GM21786 (cell line): ENCODE results near the gene BRD1.
"Not testable (repeated sequence)": the region's sequence is repeated elsewhere in the genome, so short reads cannot be mapped to it uniquely, and the experiment has no call there.

ENCODE experiments used
- ATAC-seq: cut with Tn5 transposase; IDR thresholded peaks from one replicate; pipeline ENCODE4 v1.9.1; 2021; ENCODE audit not compliant: unreplicated experiment

The BRD1 gene

DNA sequence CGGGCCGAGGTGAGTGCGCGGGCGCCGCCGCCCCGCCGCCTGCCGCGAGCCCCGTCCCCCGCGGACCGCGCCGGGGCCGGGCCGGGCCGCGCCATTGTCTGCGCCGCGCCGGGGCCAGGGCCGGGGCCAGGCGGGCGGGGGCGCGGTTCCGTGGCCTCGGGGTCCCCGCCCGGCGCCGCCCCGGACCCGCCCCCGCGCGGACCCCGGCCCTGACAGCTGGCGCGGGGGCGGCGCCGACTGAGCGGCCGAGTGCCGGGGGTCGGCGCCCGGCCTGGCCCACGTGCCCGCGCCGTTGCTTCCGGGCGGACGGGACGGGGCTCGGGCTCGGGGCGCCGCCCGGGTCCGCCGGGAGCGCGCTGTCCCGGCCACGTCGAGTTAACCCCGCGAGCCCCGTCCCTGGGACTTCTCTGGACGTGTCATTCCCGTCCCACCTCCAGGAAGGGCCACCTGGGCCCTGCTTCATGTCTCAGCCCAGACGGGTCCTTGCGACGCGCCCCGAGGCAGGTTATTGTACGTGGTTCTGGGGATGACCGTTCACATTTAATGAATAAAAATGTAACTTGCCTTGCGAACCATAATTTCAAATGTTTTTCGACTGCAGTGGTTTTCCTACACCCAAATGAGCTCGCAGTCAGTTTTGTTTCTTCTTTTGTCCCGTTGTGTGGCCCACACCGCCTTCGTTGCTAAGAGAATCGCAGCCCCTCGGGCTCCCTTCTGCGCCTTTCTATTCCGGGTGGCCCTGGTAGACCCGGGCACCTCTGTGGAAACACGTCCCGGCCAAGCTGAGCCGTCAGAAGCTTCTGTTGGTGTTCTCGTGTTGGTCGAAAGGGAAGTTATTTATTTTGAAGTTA, 26.5 kb upstream of the BRD1 start:
- ATAC-seq: peak; percentile 13

DNA sequence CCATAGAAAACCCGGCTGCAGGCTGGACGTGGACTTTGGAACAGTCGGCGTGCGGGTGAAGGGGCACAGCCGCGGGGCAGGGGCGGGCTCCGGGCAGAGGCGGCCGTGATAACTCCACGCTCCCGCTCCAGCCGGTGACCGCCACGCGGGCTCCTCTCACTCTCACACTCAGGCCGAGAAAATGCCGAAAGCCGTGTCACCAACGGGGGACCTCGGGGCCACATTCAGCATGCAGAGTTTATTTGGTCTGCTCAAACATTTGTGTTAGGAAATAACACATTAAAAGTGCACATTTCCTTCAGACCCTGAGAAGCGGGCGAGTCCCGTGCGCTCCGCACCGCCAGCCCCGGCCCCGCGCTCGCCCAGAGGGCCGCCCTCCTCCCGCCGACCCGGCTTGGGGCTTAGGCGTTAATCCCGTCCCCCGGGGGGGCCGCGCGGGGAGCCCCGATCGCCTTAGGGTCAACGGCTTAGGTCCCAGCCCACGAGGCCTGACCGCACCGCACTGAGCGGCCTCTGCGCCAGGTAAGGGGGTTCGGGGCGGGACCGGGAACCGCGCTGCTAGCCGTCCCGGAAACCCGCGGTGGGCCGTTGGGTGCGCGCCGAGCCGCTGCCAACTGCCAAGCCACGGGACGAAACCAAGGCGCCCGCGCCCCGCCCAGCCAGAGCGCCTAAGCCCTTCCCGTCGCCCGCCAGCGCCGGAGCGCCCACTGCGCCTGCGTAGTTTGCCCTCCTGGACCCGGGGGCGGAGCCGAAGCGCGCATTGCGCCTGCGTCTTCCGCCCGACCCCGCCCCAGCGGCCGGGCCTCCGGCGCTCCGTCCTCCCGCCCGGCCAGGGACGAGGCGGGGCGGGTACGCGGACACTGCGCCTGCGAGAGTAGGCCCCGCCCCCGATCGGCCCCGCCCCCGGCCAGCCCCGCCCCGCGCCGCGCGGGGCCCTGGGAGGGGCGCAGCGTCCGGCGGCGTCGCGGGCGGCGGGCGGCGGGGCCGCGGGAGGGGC, 25.5 kb upstream of the BRD1 start, which contains the start of gene ZBED4:
Gene ZBED4 (plus strand): TSS at position 947 of the 997 bp plus-strand sequence. CDS start 29,819 bp downstream, outside the sequence.
- peak; percentile 77 for ATAC-seq

DNA sequence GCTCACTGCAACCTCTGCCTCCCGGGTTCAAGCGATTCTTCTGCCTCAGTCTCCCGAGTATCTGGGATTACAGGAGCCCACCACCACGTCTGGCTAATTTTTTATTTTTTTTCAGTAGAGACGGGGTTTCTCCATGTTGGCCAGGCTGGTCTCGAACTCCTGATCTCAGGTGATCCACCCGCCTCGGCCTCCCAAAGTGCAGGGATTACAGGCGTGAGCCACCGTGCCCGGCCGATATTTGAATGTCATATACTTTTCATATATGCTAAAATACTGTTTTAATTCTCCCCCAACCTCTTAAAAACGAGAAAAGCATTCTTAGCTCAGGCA, 24.9 kb upstream of the BRD1 start:
- not testable (repeated sequence) for ATAC-seq

DNA sequence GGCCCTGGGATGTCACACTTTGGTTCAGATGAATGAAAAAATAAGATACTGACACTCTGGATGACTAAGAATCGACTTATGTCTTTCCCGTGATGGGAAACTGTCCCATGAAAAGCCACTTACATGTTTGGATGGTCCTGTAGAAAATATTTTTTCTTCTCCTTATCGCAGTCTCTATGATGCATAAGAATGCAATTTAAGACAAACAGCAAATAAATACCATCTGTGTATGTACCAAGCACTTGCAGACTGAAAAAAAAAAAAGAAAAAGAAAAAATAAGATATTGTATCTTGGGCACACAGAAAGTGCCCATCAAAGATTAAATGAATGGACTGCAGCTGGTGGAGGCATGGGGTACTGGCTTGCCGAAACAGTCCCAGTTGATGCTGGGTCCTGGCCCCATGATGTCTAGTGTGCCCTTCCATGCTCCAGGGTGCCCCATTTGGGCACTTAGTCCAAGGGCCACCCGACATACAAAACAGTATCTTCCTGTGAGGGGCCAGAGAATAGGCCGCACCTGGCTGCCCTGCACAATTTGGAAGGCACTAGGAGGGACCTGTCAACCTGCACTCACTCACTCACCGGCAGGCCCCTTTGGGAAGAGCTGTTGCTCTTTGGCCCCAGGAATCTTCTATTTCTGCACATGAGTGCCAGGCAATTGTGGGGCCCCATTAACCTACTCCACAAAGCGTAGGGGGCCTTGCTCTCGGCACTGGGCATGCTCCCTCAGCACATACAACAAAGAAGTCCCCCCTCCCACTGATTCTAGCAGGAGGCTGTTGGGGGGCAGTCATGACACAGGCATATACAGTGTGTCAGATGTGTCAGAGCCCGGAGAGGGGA, 23.5 kb upstream of the BRD1 start:
- ATAC-seq: no peak

DNA sequence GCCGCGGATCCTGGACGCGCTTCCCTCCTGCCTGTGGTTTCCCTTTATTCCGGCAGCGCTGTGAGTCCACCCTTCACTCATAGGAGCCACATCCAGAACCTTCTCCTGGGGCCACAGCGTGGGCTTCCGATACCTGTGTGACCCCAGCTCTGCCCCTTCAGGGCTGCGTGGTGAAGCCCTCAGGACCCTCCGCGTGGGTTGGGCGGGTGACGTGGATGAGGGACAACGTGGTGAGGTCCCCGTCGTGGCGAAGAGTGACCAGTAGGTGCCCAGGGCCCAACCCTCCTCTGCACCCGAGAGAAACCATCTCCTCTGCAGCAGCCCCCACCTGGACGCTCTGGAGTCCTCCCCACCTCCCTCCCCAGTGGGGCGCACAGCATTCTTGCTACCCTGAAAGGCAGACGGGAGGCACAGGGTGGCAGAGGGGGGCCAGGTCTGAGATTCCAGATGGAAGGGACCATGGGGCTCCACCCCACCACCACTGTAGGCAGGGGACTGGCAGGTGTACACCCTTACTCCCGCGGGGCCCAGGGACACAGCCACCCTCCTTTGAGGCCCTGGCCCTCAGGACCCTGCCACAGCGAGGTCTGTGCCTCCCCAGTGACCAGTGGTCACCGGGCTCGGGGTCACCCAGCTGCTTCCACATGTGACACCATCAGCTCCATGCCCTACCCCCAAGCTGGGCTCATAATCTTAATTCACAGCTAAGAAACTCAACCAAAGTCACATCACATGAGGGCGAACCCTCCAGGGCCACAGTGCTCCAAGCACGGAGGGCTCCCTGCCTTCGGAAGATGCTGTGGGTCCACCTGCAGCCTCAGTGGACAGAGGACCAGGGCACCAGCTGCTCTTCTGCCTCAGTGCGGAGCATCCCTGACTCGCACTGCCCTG, 22.6 kb upstream of the BRD1 start:
- no peak for ATAC-seq

DNA sequence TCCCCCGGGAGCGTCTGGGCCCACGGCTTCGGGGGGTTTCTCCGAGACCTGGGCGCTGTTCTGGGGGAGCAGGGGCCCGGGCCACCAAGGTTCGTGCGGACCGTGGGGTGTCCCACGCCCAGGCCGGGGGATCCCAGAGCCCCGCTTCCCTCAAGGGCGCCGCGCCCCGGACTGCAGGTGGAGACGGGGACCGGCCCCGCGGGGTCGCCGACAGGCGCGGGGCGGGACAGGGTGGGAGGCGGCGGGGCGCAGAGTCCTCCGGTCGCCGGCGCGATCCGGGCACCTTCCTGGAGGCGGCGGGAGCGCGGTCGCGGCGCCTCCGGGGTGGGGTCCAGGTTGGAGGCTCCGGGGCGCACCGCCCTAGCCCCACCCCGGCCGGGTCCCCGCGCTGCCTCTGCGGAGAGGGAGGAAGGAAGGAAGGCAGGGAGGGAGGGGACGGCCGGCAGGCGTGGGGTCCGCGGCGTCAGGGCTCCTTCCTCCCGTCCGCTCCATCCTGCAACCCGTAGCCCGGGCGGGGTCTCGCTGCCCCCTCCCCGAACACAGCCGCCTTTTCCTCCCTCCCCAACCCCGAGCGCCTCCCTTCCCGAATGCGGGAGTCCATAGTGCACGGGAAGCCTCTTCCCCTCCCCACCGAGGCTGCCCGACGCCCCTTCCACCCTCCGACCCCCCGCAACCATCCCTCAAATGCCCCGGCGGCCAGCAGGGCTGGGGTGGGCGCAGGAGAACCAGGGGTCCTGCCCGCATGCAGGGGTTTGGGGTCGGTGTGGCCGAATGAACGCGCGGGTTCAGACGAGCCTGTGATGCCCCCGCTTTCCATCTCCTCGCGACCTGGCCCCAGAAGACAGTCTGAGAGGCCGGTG, 21.7 kb upstream of the BRD1 start:
- ATAC-seq: no peak

DNA sequence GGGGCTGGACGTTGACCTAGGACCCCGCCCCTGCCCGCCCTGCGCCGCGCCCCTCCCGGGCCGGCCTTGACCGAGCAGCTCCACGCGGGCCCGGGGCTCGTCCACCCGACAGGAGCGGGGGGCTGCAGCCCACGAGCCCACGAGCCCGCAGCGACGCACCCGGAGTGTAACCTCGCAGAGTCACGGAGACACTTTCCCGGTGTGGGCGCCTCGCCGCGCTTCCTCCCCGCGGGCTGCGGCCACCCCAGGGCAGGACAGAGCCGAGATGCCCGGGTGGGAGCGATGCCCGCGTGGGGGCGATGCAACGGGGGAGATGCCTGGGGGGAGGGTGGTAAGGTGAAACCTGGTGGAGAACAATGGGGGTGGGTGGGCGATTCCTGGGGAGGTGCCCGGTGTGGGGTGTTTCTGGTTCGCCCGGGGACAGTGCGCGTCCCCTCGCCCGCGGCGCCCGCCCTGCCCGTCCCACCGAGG, 21.1 kb upstream of the BRD1 start:
- no peak for ATAC-seq

DNA sequence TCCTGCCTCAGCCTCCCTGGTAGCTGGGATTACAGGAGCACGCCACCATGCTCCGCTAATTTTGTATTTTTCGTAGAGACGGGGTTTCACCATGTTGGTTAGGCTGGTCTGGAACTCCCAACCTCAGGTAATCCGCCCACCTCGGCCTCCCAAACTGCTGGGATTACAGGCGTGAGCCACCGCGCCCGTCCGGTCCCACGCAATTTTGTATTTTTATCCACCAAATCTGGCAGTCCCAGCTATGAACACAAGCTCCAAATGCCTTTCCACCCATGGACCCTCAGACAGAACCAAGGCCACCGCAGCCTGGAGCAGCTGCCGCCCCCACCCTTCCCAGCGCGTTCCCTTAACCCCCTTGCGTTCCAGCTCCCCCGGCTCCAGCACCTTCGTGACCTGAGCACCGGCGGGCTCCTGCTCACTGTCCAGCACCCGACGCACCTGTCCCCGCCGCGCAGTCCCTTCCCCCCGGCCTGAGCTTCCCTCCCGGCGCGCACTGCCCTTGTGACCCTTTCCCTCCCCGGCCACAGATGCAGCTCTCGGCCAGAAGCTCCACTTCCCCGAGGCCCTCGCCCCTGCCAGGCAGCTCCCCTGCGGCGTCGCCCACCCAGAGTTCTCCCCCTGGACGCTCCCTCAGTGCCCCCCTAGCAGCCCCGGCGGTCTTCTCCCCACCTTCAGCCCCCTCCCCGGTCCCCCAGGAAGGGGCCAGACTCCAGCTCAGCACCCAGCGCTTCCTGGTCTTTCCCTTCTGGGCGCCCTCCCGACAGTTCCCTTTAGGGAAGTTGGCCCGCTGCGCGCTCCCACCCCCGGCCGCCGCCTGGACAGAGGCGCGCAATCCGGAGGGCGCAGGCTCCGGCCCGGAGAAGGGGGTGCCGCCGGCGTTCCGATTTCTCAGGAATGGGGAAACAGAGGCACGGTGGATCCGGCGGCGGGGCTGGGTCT, 20.3 kb upstream of the BRD1 start:
- ATAC-seq: no peak

DNA sequence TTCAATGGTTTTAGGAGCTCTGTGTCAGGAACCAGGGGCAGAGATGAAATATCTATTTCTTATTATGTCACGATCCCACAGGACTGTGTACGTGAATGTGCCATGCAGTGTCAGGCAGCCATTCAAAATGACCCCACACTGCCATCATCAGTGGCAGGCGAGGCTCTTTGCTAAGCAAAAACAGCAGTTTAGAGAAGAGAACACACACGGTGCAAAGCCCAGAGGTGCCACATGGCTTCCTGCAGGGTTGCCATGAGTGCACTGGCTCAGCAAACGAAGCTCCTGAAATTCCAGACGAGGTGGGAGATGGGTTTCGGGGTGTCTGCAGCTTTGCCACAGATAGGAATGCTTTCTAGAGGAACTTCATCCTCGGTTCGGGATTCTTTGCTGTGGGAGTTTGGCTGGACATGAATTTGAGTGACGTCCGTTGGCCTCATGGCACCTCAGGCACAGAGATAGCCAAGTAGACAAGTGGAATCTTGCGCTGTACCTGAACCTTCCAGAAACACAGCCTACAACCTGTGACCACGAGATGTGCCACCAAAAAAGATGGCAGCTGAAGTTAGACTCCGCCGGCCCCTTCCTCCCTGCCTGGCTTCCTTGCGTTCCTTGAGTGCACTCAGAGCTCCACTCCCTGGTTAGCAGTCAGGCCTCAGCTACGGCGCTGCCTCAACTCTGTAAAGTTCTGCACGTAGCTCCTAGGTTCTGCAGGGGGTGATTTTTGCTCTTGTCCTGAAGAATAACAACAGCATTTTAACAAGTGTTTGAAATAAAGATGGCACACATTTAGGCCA, 18.2 kb upstream of the BRD1 start:
- no peak for ATAC-seq

DNA sequence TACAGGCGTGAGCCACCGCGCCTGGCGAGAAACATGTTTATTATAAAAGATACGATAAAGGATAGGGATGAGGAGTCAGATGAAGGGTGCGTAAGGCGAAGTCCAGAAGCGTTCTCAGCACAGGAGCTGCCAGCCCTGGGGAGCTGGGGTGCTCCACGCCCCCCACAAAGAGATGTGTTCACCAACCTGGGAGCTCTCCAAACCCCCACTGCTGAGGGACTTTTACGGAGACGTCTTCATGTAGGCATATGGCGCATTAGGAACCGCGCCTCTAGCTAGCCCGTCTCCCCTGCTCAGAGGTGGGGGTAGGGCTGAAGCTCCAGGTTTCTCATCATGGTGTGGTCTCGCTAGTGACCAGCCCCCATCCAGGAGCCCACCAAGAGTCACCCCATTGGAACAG, 17.6 kb upstream of the BRD1 start:
- no peak for ATAC-seq

DNA sequence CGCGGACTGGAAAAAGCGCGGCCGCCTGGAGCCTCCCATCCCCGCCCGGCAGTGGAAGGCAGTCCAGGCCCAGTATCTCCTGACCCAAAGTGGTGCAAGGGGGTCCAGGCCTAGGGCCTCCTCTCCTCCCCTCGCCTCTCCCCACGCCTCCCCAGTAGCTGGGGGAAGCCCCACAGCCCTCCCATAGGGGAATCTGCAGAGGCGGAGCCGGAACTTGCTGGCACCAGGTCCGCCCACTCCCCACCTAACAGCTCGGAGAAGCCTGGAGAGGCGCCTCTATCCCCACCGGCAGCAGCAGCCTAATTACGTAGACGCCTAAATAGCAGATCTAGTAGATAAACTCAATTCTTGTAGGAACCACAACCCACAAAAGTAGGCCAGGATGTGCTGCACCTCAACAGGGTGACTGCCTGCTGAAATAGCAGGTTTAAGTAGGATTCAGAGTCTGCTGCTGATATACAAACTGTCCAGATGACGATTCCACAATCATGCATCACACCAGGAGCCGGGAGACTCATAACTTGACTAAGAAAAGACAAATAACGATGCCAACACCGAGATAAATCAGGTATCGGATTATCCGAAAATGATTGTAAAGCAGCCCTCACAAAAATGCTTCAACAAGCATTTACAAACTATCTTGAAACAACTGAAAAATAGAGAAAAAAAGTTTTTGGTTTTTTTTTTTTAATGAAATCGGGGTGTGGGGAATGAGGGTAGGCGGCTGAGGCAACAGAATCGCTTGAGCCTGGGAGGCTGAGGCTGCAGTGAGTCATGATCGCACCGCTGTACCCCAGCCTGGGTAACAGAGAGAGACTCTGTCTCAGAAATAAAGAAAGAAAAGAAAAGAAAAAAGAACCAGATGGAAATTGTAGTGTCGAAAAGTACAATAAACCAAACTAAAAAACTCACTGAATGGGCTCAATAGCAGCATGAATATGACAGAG, 11.4 kb upstream of the BRD1 start:
- ATAC-seq: no peak

DNA sequence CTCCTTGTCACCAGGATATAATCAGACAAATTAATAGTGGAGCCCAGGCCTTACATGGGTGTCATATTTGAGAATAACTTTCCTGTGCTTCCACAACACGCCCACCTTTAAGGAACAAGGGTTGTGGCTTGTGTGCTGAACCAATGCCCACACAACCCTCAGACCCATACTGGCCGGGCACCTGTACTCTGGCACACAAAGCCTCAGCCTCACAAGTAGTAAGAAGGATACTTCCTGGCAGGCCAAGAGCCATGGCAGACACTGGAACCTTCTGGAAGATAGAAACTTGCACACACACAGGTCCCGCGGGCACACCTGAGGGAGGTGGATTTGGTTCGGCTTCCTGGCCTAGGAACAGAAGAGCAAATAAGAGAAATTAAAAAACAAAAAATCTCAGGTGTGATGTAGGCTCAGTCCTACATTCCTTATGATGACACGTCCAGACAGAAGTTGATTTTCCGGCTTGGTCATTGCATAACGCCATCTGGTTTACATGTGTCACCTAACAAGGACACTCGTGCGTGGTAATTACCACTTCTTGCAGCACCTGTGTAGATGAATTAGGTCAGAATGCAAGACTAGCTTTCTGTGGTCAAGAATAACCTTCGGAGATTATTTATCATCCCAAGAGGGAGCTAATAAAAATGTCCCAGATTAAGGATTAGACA, 5.8 kb upstream of the BRD1 start:
- ATAC-seq: no peak

DNA sequence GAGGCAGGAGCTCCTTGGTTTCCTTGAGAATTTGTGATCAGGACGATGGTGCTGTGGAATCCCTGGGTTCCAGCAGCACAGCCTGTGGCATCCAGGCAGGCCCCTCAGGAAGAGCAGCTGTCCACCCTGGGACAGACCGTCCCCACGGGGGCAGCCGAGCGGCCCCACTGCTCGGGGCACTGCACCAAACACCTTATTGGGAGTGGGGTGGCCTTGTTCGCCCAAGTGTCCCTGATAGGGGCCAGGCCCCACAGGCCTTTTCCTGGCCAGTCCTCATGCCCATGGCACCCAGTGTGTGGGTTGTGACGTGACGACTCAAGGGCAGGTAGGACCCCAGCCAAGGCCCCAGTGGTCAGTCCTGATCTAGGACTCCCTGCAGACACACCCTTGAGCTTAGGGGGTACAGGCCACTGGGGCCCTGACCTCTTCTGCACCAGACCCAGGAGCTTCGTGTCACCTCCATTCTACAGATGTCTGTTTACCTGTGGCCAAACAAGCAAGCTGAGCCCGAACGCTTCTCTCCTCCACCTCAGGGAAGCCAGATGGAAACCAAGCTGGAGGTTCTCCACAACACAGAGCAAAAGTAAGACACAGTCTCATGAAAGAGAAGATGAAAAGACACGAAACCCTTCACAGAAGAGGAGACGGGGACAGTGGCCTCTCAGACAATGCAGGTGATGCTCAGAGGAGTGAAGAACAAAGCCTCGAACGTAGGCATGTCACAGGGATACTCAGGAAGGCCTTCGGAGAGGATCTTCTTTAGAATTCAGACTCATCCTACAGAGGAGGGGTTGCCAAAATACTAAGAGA, 1.6 kb upstream of the BRD1 start:
- no peak for ATAC-seq

DNA sequence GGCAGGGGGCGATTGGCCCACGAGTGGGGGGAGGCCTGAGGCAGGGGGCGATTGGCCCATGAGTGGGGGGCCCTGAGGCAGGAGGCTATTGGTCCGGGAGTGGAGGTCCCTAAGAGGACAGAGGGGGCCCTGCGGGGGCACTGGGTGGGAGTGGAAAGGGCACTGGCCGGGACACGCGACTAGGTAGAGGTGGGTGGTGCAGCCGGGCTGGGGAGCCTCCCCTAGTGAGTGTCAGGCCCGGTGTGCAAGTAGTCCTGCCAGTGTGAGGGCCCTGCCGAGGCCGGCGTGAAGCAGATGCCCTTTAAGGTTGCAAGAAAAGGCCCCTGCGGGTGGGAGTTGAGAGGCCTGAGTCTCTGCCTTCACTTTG, 909 bp upstream of the BRD1 start:
- ATAC-seq: no peak
